ENCODE data around the gene DYSF.

DNA sequence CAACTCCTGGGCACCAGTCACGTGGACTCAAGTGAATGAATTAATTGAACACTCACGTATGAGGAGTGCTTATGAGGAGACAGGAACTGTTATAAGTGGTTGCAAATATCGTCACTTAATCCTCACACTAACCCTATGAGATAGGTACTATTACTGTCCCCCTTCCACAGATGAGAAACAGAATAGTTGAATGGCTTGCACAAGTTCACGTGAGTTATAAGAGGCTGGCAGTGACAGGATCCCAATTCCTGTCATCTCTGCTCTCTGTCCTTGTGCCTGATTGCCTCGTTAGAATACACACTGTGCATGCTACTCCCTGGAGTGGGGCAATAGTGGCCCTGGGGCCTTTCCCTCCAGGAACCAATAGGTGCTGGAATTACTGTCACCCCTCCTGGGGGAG, 253.5 kb downstream of the DYSF start:
- TF ChIP-seq, protein P1, sequence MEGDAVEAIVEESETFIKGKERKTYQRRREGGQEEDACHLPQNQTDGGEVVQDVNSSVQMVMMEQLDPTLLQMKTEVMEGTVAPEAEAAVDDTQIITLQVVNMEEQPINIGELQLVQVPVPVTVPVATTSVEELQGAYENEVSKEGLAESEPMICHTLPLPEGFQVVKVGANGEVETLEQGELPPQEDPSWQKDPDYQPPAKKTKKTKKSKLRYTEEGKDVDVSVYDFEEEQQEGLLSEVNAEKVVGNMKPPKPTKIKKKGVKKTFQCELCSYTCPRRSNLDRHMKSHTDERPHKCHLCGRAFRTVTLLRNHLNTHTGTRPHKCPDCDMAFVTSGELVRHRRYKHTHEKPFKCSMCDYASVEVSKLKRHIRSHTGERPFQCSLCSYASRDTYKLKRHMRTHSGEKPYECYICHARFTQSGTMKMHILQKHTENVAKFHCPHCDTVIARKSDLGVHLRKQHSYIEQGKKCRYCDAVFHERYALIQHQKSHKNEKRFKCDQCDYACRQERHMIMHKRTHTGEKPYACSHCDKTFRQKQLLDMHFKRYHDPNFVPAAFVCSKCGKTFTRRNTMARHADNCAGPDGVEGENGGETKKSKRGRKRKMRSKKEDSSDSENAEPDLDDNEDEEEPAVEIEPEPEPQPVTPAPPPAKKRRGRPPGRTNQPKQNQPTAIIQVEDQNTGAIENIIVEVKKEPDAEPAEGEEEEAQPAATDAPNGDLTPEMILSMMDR (IDR thresholded peaks at IDR 0.05), result no peak
- TF ChIP-seq POLR2A (IDR thresholded peaks at IDR 0.05), result no peak

Data from Peyer's patch (tissue), 4 donors.